Natural killer cell treated with Interleukin-12 subunit alpha and Interleukin-12 subunit beta and Interleukin-15 and Interleukin-18, amount 100 ng/mL, for 72 hours (primary cell): Measurements from ENCODE around the gene OR2A25. TPM values are rescaled to one million over a fixed set of nuclear protein-coding genes. Genes with fewer than 3 reads are reported as not detected.

Source experiments
- ATAC-seq, 2 donors: fragments of 150-1000 bp; cut with Tn5 transposase in 1 of 2; sonication (Bioruptor Pico), chemical (Tn5 transposase) in 1 of 2; 2 replicates each; pipeline ENCODE4 v1.10.0; 2021
- DNase-seq: peaks from one replicate; pipeline ENCODE4 v3.0.0; 2022; ENCODE audit warnings: low spot score
- H3K27ac Mint-ChIP-seq, 2 donors: 1 replicate in 1 of 2; 2 replicates in 1 of 2; pipeline ENCODE4 v1.8.0; 2022; ENCODE audit warnings: mixed read lengths in 2 of 2, mild to moderate bottlenecking in 1 of 2, moderate library complexity in 1 of 2
- H3K27me3 Mint-ChIP-seq, 2 donors: 1 replicate in 1 of 2; 2 replicates in 1 of 2; pipeline ENCODE4 v1.8.0; 2022; ENCODE audit warnings: mixed read lengths in 2 of 2
- H3K36me3 Mint-ChIP-seq: one replicate; pipeline ENCODE4 v1.8.0; 2022; ENCODE audit warnings: mixed read lengths
- H3K4me1 Mint-ChIP-seq, 2 donors: 1 replicate in 1 of 2; 2 replicates in 1 of 2; pipeline ENCODE4 v1.8.0; 2022; ENCODE audit warnings: low read depth in 2 of 2, mixed read lengths in 2 of 2, mild to moderate bottlenecking in 1 of 2
- H3K4me3 Mint-ChIP-seq: one replicate; pipeline ENCODE4 v1.8.0; 2022; ENCODE audit warnings: mixed read lengths
- H3K9me3 Mint-ChIP-seq: 2 replicates; pipeline ENCODE4 v1.8.0; 2022; ENCODE audit warnings: mixed read lengths
- total RNA-seq, 2 donors: library from RNA; stranded (reverse); gene quantifications; one replicate each; pipeline ENCODE4 v1.2.3, GENCODE V29; 2022

The OR2A25 gene
- total RNA-seq, 2 donors from 2014 or later = not detected

GRCh38 chr7:144100607-144101006, 31.0 kb downstream of the OR2A25 start:
- ATAC-seq = no peak
- H3K27me3 Mint-ChIP-seq = peaks cover 11 to 32% of the 10 kb centered on the region in 2 donors
- H3K36me3 Mint-ChIP-seq = no peaks in the 10 kb centered on the region
- H3K27ac Mint-ChIP-seq = no peak overlapping the region
- no peaks in the 10 kb centered on the region for H3K4me1 Mint-ChIP-seq
- no peak for DNase-seq
- H3K4me3 Mint-ChIP-seq = no peak overlapping the region
- H3K9me3 Mint-ChIP-seq = no peaks in the 10 kb centered on the region

DNA sequence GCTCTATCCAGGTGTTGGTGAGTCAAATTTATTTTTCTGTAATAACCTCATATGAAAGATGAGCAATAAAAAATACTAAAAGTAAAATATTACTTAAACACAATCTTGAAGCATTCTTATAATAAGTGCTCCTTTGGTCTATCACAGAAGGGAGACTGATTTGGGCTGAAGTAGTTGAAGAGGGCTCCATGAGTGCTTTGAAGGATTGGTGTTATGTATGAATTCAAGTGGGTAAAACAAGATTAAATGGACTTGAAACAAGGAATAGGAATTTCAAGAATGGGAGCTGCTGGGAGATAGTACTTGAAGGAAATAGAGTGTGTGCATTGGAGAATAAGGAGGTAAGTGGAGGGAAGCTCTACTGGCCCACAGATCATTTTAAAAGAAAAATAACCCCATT, 32.4 kb downstream of the OR2A25 start:
- no peaks in the 10 kb centered on the region for H3K9me3 Mint-ChIP-seq
- no peaks in the 10 kb centered on the region for H3K36me3 Mint-ChIP-seq
- no peak overlapping the region for H3K4me3 Mint-ChIP-seq
- H3K27me3 Mint-ChIP-seq = peaks cover 11 to 25% of the 10 kb centered on the region in 2 donors
- no peak overlapping the region for H3K27ac Mint-ChIP-seq
- DNase-seq (no peak), ATAC-seq (no peak)
- no peaks in the 10 kb centered on the region for H3K4me1 Mint-ChIP-seq

- Mint-ChIP-seq H3K9me3 (no peaks in the 10 kb centered on the region), H3K27me3 (peaks cover 11 to 35% of the 10 kb centered on the region in 2 donors), H3K4me1 (no peaks in the 10 kb centered on the region), H3K4me3 (no peak overlapping the region), H3K27ac (no peak overlapping the region), H3K36me3 (no peaks in the 10 kb centered on the region)
- no peak for DNase-seq
- no peak for ATAC-seq
These were observed 35.6 kb downstream of the OR2A25 start for GRCh38 chr7:144105211-144105610.

- no peaks in the 10 kb centered on the region for H3K4me1 Mint-ChIP-seq
- no peak within 1 kb of the TSS for H3K27ac Mint-ChIP-seq
- ATAC-seq (no peak), DNase-seq (no peak)
- H3K27me3 Mint-ChIP-seq = peaks cover 5 to 34% of the 10 kb centered on the region in 2 donors
- H3K9me3 Mint-ChIP-seq = no peaks in the 10 kb centered on the region
- H3K4me3 Mint-ChIP-seq = no peak within 1 kb of the TSS
- H3K36me3 Mint-ChIP-seq = no peaks in the 10 kb centered on the region
These were observed 39.7 kb downstream of the OR2A25 start, which contains the start of gene OR2A2 for GRCh38 chr7:144109283-144109682. TSS of gene OR2A2 (plus strand) at chr7:144109583. CDS start at chr7:144109583, 0 bp downstream.

DNA sequence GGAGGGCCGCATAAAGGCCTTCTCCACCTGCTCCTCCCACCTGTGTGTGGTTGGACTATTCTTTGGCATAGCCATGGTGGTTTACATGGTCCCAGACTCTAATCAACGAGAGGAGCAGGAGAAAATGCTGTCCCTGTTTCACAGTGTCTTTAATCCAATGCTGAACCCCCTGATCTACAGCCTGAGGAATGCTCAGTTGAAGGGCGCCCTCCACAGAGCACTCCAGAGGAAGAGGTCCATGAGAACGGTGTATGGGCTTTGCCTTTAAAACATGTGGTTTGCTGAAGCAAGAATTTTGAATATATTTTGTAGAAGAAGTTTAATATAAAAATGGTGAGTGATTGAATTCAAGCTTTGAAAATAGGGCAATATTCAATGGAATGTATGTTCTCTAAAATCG, 40.7 kb downstream of the OR2A25 start:
- Mint-ChIP-seq H3K4me1 (no peaks in the 10 kb centered on the region), H3K9me3 (no peaks in the 10 kb centered on the region), H3K36me3 (no peaks in the 10 kb centered on the region), H3K27me3 (peaks cover 3 to 31% of the 10 kb centered on the region in 2 donors), H3K27ac (no peak overlapping the region), H3K4me3 (no peak overlapping the region)
- ATAC-seq = no peak
- DNase-seq = no peak

DNA sequence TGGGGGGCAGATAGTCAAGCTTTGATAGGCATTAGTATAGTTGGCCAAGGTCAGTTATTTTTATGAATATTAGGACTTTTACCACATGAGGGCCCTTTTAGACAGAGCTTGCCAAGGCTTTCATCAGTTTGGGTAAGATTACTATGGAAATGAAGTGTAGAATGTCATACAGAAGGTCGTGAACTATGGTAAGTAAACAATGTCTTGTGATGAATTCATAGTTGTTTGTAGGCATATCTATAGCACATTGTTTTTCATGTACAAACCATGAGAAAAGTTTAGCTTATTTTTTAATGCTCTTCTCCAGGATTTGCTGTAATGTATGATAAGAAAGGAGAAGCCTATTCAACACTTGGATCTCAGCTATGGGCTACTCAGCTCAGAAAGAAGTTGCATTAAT, 44.0 kb downstream of the OR2A25 start:
- no peaks in the 10 kb centered on the region for H3K36me3 Mint-ChIP-seq
- no peak overlapping the region for H3K27ac Mint-ChIP-seq
- DNase-seq (no peak), ATAC-seq (no peak)
- no peak overlapping the region for H3K4me3 Mint-ChIP-seq
- H3K27me3 Mint-ChIP-seq = peaks cover 3 to 22% of the 10 kb centered on the region in 2 donors
- no peaks in the 10 kb centered on the region for H3K4me1 Mint-ChIP-seq
- no peaks in the 10 kb centered on the region for H3K9me3 Mint-ChIP-seq

GRCh38 chr7:144118341-144118740, 48.7 kb downstream of the OR2A25 start:
- H3K27ac Mint-ChIP-seq = no peak overlapping the region
- no peaks in the 10 kb centered on the region for H3K36me3 Mint-ChIP-seq
- peaks cover 3 to 15% of the 10 kb centered on the region in 2 donors for H3K27me3 Mint-ChIP-seq
- H3K4me3 Mint-ChIP-seq = no peak overlapping the region
- H3K4me1 Mint-ChIP-seq = no peaks in the 10 kb centered on the region
- no peaks in the 10 kb centered on the region for H3K9me3 Mint-ChIP-seq
- ATAC-seq = no peak
- no peak for DNase-seq

DNA sequence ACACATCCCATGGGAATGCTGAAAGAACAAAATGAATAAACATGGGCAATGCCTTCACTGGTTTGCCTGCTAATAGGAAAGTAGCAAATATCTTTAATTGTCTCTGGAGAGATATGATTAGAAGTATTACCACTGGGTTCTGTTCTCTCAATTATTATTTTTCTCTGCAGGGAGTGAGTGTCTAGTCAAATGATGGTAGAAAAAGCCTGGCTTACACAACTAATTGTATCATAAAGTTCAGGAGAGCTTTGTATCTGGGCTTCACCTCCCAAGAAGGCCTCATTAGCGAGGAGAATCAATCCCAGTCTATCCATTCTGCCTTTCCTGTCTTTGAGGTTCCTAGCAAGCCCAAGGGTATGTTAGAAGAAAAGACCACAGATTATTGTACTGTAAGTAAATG, 53.3 kb downstream of the OR2A25 start, which contains the start of gene OR2A14:
Gene OR2A14 (plus strand): TSS at position 301 of the 400 bp plus-strand sequence. CDS start 5,937 bp downstream, outside the sequence.
- Mint-ChIP-seq H3K36me3 (no peaks in the 10 kb centered on the region), H3K27ac (no peak within 1 kb of the TSS), H3K27me3 (peaks cover 0 to 4% of the 10 kb centered on the region in 2 donors), H3K4me3 (no peak within 1 kb of the TSS), H3K9me3 (no peaks in the 10 kb centered on the region), H3K4me1 (no peaks in the 10 kb centered on the region)
- DNase-seq = no peak
- ATAC-seq = peak in 1 of 2 donors; percentile 11

Other genes with a start within 250 kb of the OR2A25 start
- gene TCAF1, start 167.6 kb upstream of the OR2A25 start, total RNA-seq = 10 to 100 TPM in 1 of 2 donors, 1 to 10 TPM in 1; 7.4 to 13.5 TPM
- gene OR2F2, start 134.6 kb upstream of the OR2A25 start, total RNA-seq = not detected
- not detected for gene OR2F1, start 115.0 kb upstream of the OR2A25 start, total RNA-seq
- gene OR6B1, start 69.5 kb upstream of the OR2A25 start, total RNA-seq = not detected
- gene OR2A5, start 20.9 kb upstream of the OR2A25 start, total RNA-seq = not detected
- not detected for gene OR2A12, start 16.5 kb downstream of the OR2A25 start, total RNA-seq
- not detected for gene OR2A2, start 39.8 kb downstream of the OR2A25 start, total RNA-seq
- gene OR2A14, start 53.4 kb downstream of the OR2A25 start, total RNA-seq = not detected
- gene CTAGE4, start 113.7 kb downstream of the OR2A25 start, total RNA-seq = 1 to 10 TPM in 1 of 2 donors, under 1 TPM in 1; 0.38 to 1.7 TPM
- 1 to 10 TPM in 1 of 2 donors, not detected in 1; 1.2 TPM for gene ARHGEF35, start 126.0 kb downstream of the OR2A25 start, total RNA-seq
- not detected for gene OR2A42, start 169.8 kb downstream of the OR2A25 start, total RNA-seq
- not detected for gene OR2A7, start 195.0 kb downstream of the OR2A25 start, total RNA-seq
- under 1 TPM in 1 of 2 donors, not detected in 1; 0.31 TPM for gene CTAGE8, start 199.5 kb downstream of the OR2A25 start, total RNA-seq
- gene OR2A1, start 242.6 kb downstream of the OR2A25 start, total RNA-seq = not detected